Smooth muscle cell (in vitro differentiated cells): ENCODE data around the gene UQCC3. TPM values are rescaled to one million over a fixed set of nuclear protein-coding genes. Genes with fewer than 3 reads are reported as not detected.
"Not testable (repeated sequence)": the region's sequence is repeated elsewhere in the genome, so short reads cannot be mapped to it uniquely, and the experiment has no call there.

Experiments
- DNase-seq: peaks from one replicate; lab custom pipeline; 2025; ENCODE audit not compliant: unreplicated experiment; lab: John Stamatoyannopoulos, UW
- H2AFZ ChIP-seq: fragments of 200-600 bp; sonication (generic); 2 replicates; pipeline ENCODE4 v1.6.0; 2016; ENCODE audit warnings: antibody characterized with exemption, low read depth, mild to moderate bottlenecking
- H3F3A ChIP-seq: fragments of 200-600 bp; sonication (generic); 2 replicates; pipeline ENCODE4 v1.6.0; 2017; ENCODE audit warnings: antibody characterized with exemption, low read depth
- H3K27ac ChIP-seq: fragments of 200-600 bp; sonication (generic); 2 replicates; pipeline ENCODE4 v1.5.1; 2016; ENCODE audit warnings: low read depth, mild to moderate bottlenecking
- H3K27me3 ChIP-seq: fragments of 200-600 bp; sonication (generic); 2 replicates; pipeline ENCODE4 v1.6.1; 2016; ENCODE audit warnings: low read depth, mild to moderate bottlenecking
- H3K36me3 ChIP-seq: fragments of 200-600 bp; sonication (generic); 2 replicates; pipeline ENCODE4 v1.5.1; 2016; ENCODE audit warnings: low read depth
- H3K4me1 ChIP-seq: fragments of 200-600 bp; sonication (generic); 2 replicates; pipeline ENCODE4 v1.5.1; 2016; ENCODE audit warnings: low read depth
- H3K4me2 ChIP-seq: fragments of 200-600 bp; sonication (generic); 2 replicates; pipeline ENCODE4 v1.6.0; 2016; ENCODE audit warnings: mild to moderate bottlenecking
- H3K4me3 ChIP-seq: fragments of 200-600 bp; sonication (generic); 2 replicates; pipeline ENCODE4 v1.5.1; 2016; ENCODE audit warnings: mild to moderate bottlenecking
- H3K79me2 ChIP-seq: fragments of 200-600 bp; sonication (generic); 2 replicates; pipeline ENCODE4 v1.6.0; 2016; ENCODE audit warnings: low read depth, mild to moderate bottlenecking
- H3K9ac ChIP-seq: fragments of 200-600 bp; sonication (generic); 2 replicates; pipeline ENCODE4 v1.6.0; 2016; ENCODE audit warnings: low read depth
- H3K9me3 ChIP-seq: fragments of 200-600 bp; sonication (generic); replicated peaks from 2 replicates; pipeline ENCODE4 v1.5.1; 2016; ENCODE audit warnings: low read depth
- H4K20me1 ChIP-seq: fragments of 200-600 bp; sonication (generic); 2 replicates; pipeline ENCODE4 v1.6.0; 2016; ENCODE audit warnings: low read depth
- CTCF ChIP-seq: fragments of 200-600 bp; sonication (generic); IDR thresholded peaks from 2 replicates; pipeline ENCODE4 v1.5.1; 2017; ENCODE audit warnings: borderline replicate concordance, mild to moderate bottlenecking, antibody characterized with exemption; ENCODE audit not compliant: insufficient read depth, poor library complexity, severe bottlenecking
- WGBS: methylation state at CpG from one replicate; pipeline ENCODE4 v1.1.7; 2016; ENCODE audit warnings: low lambda C conversion rate; 5-methylcytosine and 5-hydroxymethylcytosine counted together
- polyA plus RNA-seq: library from polyadenylated mRNA; unstranded; fragments of >200 nt; fragmentation: Nextera tagmentation; extraction: Ambion mirVana; gene quantifications from 2 replicates; pipeline ENCODE4 v1.2.1, GENCODE V29; 2016
- total RNA-seq: library from RNA; depleted of rRNA; stranded (reverse); fragments of >200 nt; gene quantifications from 2 replicates; pipeline ENCODE4 v1.2.3, GENCODE V29; 2014

Gene UQCC3
- total and polyA plus RNA-seq, 2 experiments from 2014 or later = 7.7 to 14.4 TPM

DNA sequence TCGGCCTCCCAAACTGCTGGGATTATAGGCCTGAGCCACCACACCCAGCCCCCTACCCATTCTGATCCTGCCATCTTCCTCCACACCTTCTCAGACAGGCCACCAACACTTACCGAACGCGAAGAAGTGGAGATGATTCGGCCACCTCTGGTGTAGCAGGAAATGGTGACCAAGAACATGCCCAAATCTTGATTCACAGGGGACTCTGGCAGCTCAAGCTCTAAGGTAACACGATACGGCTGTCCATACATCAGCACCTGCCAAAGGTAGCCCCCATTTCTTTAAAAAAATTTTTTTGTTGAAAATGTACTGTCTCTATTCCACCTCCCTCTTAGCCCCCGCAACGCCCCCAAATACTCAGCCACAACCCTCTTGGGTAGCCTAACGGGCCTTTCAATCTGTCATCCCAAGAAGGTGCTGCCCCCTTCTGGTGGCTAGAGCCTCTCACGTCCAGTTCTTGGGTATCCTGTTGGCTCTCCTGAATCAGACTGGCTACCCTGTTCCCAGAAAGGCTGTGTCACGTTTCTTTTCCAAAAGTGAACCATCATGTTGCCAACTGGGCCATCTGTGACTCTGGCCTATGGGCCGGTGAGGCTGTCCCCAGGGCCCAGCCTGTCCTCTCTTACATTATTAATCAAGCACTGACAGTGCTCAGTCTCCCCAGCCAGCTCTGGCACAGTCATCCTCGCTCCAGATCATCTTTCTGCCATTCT is 23.1 kb downstream of the UQCC3 start:
- H3K9ac ChIP-seq = no peak overlapping the region
- WGBS = 72% methylated on average over 14 of the region's 14 CpGs
- no peak overlapping the region for H2AFZ ChIP-seq
- no peak overlapping the region for H3K27ac ChIP-seq
- no peaks in the 10 kb centered on the region for H3K4me1 ChIP-seq
- H3F3A ChIP-seq = no peaks in the 10 kb centered on the region
- peak; percentile 71 for TF ChIP-seq CTCF
- no peak overlapping the region for H3K4me2 ChIP-seq
- H3K4me3 ChIP-seq = no peak overlapping the region
- no peak for DNase-seq
- no peaks in the 10 kb centered on the region for H3K36me3 ChIP-seq
- no peaks in the 10 kb centered on the region for H3K9me3 ChIP-seq
- no peaks in the 10 kb centered on the region for H3K79me2 ChIP-seq
- no peaks in the 10 kb centered on the region for H3K27me3 ChIP-seq
- H4K20me1 ChIP-seq = no peaks in the 10 kb centered on the region

GRCh38 chr11:62702246-62702645 is 30.8 kb downstream of the UQCC3 start:
- no peaks in the 10 kb centered on the region for H3K9me3 ChIP-seq

GRCh38 chr11:62703921-62704320 is 32.4 kb downstream of the UQCC3 start:
- not testable (repeated sequence) for H3K36me3 ChIP-seq, H3K9ac ChIP-seq, DNase-seq, H3K27me3 ChIP-seq, H3K27ac ChIP-seq, H2AFZ ChIP-seq, H4K20me1 ChIP-seq, H3K9me3 ChIP-seq, H3K4me3 ChIP-seq, H3K4me2 ChIP-seq
- 97% methylated on average over 4 of the region's 4 CpGs for WGBS
- Histone ChIP-seq H3K4me1 (peaks cover 29% of the 10 kb centered on the region), H3F3A (peaks cover 22% of the 10 kb centered on the region), H3K79me2 (peaks cover 20% of the 10 kb centered on the region)

More at GRCh38 chr11:62702246-62702645, 30.8 kb downstream of the UQCC3 start:
- Histone ChIP-seq H2AFZ (no peak overlapping the region), H3K36me3 (no peaks in the 10 kb centered on the region), H4K20me1 (no peaks in the 10 kb centered on the region), H3K4me3 (no peak overlapping the region), H3K79me2 (peaks cover 20% of the 10 kb centered on the region), H3K4me1 (peaks cover 16% of the 10 kb centered on the region), H3K27ac (no peak overlapping the region), H3K27me3 (no peaks in the 10 kb centered on the region), H3K4me2 (no peak overlapping the region), H3K9ac (no peak overlapping the region), H3F3A (peaks cover 8% of the 10 kb centered on the region)
- no peak for TF ChIP-seq CTCF
- DNase-seq = no peak
- 97% methylated on average over 11 of the region's 11 CpGs for WGBS

- H4K20me1 ChIP-seq = no peaks in the 10 kb centered on the region
- no peaks in the 10 kb centered on the region for H3K9me3 ChIP-seq
- H3F3A ChIP-seq = peaks cover 32% of the 10 kb centered on the region
- peak overlapping the region; percentile 34 for H2AFZ ChIP-seq
- peak overlapping the region; percentile 70 for H3K4me3 ChIP-seq
- WGBS = 77% methylated on average over 7 of the region's 7 CpGs
- peak overlapping the region; percentile 98 for H3K4me2 ChIP-seq
- peak overlapping the region; percentile 99 for H3K27ac ChIP-seq
- no peak for TF ChIP-seq CTCF
- no peaks in the 10 kb centered on the region for H3K36me3 ChIP-seq
- peak overlapping the region; percentile 95 for H3K9ac ChIP-seq
- H3K4me1 ChIP-seq = peaks cover 36% of the 10 kb centered on the region
- H3K27me3 ChIP-seq = no peaks in the 10 kb centered on the region
- no peak for DNase-seq
- H3K79me2 ChIP-seq = peaks cover 20% of the 10 kb centered on the region
Measured at GRCh38 chr11:62705413-62705812, 33.9 kb downstream of the UQCC3 start.
